HEK293 (cell line): ENCODE measurements around the gene MYH7B.

ENCODE experiments used
- ZNF19 ChIP-seq: fragments of 450-650 bp; formaldehyde crosslinking; IDR thresholded peaks from 2 replicates; pipeline ENCODE4; 2016; ENCODE audit warnings: missing biosample characterization, missing genetic modification characterization, low read depth
- ZNF266 ChIP-seq: fragments of 450-650 bp; formaldehyde crosslinking; IDR thresholded peaks from 2 replicates; pipeline ENCODE4 v1.5.1; 2016; ENCODE audit warnings: missing biosample characterization, missing genetic modification characterization, low read depth
- ZNF274 ChIP-seq, 2 experiments: fragments of 200-500 bp in 1 of 2; fragments of 450-650 bp in 1 of 2; sonication (Bioruptor generic) in 1 of 2; formaldehyde crosslinking in 1 of 2; IDR thresholded peaks; 2 replicates each; pipeline versions ENCODE4 v1.5.1 to v1.6.1; 2014 to 2016; ENCODE audit warnings: borderline replicate concordance in 1 of 2, inconsistent platforms in 1 of 2, low read length in 1 of 2, missing biosample characterization in 1 of 2, missing genetic modification characterization in 1 of 2
- ZNF707 ChIP-seq: fragments of 450-650 bp; formaldehyde crosslinking; IDR thresholded peaks from 2 replicates; pipeline ENCODE4 v1.5.1; 2016; ENCODE audit warnings: missing biosample characterization, missing genetic modification characterization
- ZNF747 ChIP-seq: fragments of 450-650 bp; formaldehyde crosslinking; IDR thresholded peaks from 2 replicates; pipeline ENCODE4 v1.5.1; 2016; ENCODE audit warnings: missing biosample characterization, missing genetic modification characterization
- ZNF776 ChIP-seq: fragments of 450-650 bp; formaldehyde crosslinking; IDR thresholded peaks from 2 replicates; pipeline ENCODE4 v1.5.0; 2017; ENCODE audit warnings: missing biosample characterization, missing genetic modification characterization, borderline replicate concordance
- TF ChIP-seq, protein P1 (sequence below): fragments of 450-650 bp; formaldehyde crosslinking; IDR thresholded peaks from 2 replicates; pipeline ENCODE4 v1.5.1; 2016; ENCODE audit warnings: missing biosample characterization, missing genetic modification characterization
- TF ChIP-seq, protein P2 (sequence below): fragments of 450-650 bp; formaldehyde crosslinking; IDR thresholded peaks from 2 replicates; pipeline ENCODE4 v1.5.1; 2016; ENCODE audit warnings: missing biosample characterization, missing genetic modification characterization
- TF ChIP-seq, protein P3 (sequence below): fragments of 450-650 bp; formaldehyde crosslinking; IDR thresholded peaks from 2 replicates; pipeline ENCODE4 v1.5.1; 2016; ENCODE audit warnings: missing biosample characterization, missing genetic modification characterization
- TF ChIP-seq, protein P4 (sequence below): fragments of 450-650 bp; formaldehyde crosslinking; IDR thresholded peaks from 2 replicates; pipeline ENCODE4 v1.5.1; 2016; ENCODE audit warnings: missing biosample characterization, missing genetic modification characterization, low read depth
- TF ChIP-seq, protein P5 (sequence below): fragments of 450-650 bp; formaldehyde crosslinking; IDR thresholded peaks from 2 replicates; pipeline ENCODE4 v1.5.1; 2016; ENCODE audit warnings: missing biosample characterization, missing genetic modification characterization

DNA sequence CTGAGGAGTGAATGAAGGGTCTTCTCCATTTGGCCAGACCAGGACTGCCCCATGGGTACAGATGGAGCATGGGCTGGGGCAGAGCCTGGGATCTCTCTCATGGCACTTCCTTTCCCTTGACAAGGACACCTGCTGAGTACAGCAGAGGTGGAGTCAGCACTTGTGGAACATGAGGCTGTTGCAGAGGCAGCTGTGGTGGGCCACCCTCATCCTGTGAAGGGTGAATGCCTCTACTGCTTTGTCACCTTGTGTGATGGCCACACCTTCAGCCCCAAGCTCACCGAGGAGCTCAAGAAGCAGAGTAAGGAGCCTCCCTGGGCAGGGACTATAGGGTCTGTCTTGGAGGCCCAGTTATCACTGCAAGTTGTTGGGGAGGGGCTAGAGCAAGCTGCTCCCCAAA, 29.7 kb upstream of the MYH7B start:
- TF ChIP-seq, protein P1, sequence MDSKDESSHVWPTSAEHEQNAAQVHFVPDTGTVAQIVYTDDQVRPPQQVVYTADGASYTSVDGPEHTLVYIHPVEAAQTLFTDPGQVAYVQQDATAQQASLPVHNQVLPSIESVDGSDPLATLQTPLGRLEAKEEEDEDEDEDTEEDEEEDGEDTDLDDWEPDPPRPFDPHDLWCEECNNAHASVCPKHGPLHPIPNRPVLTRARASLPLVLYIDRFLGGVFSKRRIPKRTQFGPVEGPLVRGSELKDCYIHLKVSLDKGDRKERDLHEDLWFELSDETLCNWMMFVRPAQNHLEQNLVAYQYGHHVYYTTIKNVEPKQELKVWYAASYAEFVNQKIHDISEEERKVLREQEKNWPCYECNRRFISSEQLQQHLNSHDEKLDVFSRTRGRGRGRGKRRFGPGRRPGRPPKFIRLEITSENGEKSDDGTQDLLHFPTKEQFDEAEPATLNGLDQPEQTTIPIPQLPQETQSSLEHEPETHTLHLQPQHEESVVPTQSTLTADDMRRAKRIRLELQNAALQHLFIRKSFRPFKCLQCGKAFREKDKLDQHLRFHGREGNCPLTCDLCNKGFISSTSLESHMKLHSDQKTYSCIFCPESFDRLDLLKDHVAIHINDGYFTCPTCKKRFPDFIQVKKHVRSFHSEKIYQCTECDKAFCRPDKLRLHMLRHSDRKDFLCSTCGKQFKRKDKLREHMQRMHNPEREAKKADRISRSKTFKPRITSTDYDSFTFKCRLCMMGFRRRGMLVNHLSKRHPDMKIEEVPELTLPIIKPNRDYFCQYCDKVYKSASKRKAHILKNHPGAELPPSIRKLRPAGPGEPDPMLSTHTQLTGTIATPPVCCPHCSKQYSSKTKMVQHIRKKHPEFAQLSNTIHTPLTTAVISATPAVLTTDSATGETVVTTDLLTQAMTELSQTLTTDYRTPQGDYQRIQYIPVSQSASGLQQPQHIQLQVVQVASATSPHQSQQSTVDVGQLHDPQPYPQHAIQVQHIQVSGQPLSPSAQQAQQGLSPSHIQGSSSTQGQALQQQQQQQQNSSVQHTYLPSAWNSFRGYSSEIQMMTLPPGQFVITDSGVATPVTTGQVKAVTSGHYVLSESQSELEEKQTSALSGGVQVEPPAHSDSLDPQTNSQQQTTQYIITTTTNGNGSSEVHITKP (tag by site-specific recombination) = no peak
- TF ChIP-seq ZNF707 = no peak
- TF ChIP-seq ZNF19 = no peak
- TF ChIP-seq ZNF266 (tag by site-specific recombination) = no peak
- TF ChIP-seq ZNF274 (IDR thresholded peaks at IDR 0.05; ENCODE audit: low read length) = no peak
- no peak for TF ChIP-seq ZNF274 (tag by site-specific recombination; IDR thresholded peaks at IDR 0.05; ENCODE audit: borderline replicate concordance)
- TF ChIP-seq, protein P2, sequence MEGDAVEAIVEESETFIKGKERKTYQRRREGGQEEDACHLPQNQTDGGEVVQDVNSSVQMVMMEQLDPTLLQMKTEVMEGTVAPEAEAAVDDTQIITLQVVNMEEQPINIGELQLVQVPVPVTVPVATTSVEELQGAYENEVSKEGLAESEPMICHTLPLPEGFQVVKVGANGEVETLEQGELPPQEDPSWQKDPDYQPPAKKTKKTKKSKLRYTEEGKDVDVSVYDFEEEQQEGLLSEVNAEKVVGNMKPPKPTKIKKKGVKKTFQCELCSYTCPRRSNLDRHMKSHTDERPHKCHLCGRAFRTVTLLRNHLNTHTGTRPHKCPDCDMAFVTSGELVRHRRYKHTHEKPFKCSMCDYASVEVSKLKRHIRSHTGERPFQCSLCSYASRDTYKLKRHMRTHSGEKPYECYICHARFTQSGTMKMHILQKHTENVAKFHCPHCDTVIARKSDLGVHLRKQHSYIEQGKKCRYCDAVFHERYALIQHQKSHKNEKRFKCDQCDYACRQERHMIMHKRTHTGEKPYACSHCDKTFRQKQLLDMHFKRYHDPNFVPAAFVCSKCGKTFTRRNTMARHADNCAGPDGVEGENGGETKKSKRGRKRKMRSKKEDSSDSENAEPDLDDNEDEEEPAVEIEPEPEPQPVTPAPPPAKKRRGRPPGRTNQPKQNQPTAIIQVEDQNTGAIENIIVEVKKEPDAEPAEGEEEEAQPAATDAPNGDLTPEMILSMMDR (tag by site-specific recombination) = no peak
- no peak for TF ChIP-seq ZNF776 (tag by site-specific recombination)
- TF ChIP-seq ZNF747 (tag by site-specific recombination) = no peak
- TF ChIP-seq, protein P3, sequence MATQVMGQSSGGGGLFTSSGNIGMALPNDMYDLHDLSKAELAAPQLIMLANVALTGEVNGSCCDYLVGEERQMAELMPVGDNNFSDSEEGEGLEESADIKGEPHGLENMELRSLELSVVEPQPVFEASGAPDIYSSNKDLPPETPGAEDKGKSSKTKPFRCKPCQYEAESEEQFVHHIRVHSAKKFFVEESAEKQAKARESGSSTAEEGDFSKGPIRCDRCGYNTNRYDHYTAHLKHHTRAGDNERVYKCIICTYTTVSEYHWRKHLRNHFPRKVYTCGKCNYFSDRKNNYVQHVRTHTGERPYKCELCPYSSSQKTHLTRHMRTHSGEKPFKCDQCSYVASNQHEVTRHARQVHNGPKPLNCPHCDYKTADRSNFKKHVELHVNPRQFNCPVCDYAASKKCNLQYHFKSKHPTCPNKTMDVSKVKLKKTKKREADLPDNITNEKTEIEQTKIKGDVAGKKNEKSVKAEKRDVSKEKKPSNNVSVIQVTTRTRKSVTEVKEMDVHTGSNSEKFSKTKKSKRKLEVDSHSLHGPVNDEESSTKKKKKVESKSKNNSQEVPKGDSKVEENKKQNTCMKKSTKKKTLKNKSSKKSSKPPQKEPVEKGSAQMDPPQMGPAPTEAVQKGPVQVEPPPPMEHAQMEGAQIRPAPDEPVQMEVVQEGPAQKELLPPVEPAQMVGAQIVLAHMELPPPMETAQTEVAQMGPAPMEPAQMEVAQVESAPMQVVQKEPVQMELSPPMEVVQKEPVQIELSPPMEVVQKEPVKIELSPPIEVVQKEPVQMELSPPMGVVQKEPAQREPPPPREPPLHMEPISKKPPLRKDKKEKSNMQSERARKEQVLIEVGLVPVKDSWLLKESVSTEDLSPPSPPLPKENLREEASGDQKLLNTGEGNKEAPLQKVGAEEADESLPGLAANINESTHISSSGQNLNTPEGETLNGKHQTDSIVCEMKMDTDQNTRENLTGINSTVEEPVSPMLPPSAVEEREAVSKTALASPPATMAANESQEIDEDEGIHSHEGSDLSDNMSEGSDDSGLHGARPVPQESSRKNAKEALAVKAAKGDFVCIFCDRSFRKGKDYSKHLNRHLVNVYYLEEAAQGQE = no peak
- TF ChIP-seq, protein P4, sequence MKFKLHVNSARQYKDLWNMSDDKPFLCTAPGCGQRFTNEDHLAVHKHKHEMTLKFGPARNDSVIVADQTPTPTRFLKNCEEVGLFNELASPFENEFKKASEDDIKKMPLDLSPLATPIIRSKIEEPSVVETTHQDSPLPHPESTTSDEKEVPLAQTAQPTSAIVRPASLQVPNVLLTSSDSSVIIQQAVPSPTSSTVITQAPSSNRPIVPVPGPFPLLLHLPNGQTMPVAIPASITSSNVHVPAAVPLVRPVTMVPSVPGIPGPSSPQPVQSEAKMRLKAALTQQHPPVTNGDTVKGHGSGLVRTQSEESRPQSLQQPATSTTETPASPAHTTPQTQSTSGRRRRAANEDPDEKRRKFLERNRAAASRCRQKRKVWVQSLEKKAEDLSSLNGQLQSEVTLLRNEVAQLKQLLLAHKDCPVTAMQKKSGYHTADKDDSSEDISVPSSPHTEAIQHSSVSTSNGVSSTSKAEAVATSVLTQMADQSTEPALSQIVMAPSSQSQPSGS (tag by site-specific recombination) = no peak
- TF ChIP-seq, protein P5, sequence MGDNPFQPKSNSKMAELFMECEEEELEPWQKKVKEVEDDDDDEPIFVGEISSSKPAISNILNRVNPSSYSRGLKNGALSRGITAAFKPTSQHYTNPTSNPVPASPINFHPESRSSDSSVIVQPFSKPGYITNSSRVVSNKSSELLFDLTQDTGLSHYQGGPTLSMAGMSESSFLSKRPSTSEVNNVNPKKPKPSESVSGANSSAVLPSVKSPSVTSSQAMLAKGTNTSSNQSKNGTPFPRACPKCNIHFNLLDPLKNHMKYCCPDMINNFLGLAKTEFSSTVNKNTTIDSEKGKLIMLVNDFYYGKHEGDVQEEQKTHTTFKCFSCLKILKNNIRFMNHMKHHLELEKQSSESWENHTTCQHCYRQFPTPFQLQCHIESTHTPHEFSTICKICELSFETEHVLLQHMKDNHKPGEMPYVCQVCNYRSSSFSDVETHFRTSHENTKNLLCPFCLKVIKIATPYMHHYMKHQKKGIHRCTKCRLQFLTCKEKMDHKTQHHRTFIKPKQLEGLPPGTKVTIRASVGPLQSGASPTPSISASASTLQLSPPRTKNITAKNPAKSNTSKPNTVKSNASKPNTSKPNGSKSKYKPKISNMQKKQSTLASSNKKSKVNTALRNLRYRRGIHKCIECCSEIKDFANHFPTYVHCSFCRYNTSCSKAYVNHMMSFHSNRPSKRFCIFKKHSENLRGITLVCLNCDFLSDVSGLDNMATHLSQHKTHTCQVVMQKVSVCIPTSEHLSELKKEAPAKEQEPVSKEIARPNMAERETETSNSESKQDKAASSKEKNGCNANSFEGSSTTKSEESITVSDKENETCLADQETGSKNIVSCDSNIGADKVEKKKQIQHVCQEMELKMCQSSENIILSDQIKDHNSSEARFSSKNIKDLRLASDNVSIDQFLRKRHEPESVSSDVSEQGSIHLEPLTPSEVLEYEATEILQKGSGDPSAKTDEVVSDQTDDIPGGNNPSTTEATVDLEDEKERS (tag by site-specific recombination) = no peak
